HEK293 (cell line): ENCODE results near the gene SBK2.

Source experiments
- CTCF ChIA-PET: fragments of 350-600 bp; formaldehyde crosslinking; extraction: SDS; loops from one replicate; lab custom pipeline; 2021; ENCODE audit warnings: antibody characterized with exemption; lab: Yijun Ruan, JAX
- POLR2A ChIA-PET: fragments of 300-600 bp; formaldehyde crosslinking; extraction: SDS; loops from one replicate; lab custom pipeline; 2020; ENCODE audit warnings: antibody characterized with exemption, inconsistent platforms; lab: Yijun Ruan, JAX
- H3K27ac ChIP-seq: fragments of 200-500 bp; sonication (Bioruptor generic); 2 replicates; pipeline ENCODE4 v1.5.1; 2014; ENCODE audit warnings: low read depth, low read length, control low read depth, inconsistent platforms; ENCODE audit errors: extremely low read depth
- H3K36me3 ChIP-seq, 2 experiments: fragments of 200-500 bp in 1 of 2; sonication (Bioruptor generic) in 1 of 2; 1 replicate in 1 of 2; 2 replicates in 1 of 2; pipeline ENCODE4 v1.5.1; 2014 to 2017; ENCODE audit warnings: inconsistent platforms in 2 of 2, low read length in 2 of 2; ENCODE audit not compliant: control insufficient read depth in 2 of 2, insufficient read depth in 1 of 2
- H3K4me1 ChIP-seq: fragments of 200-500 bp; sonication (Bioruptor generic); 2 replicates; pipeline ENCODE4 v1.5.1; 2014; ENCODE audit warnings: mild to moderate bottlenecking, low read length, inconsistent platforms; ENCODE audit not compliant: control insufficient read depth, insufficient read depth
- H3K4me3 ChIP-seq: 2 replicates; pipeline ENCODE4 v1.5.1; 2011; ENCODE audit warnings: low read depth, mild to moderate bottlenecking, control low read depth, low read length, moderate library complexity
- H3K9me3 ChIP-seq: fragments of 200-500 bp; sonication (Bioruptor generic); 2 replicates; pipeline ENCODE4 v1.5.1; 2014; ENCODE audit warnings: low read depth, low read length, inconsistent platforms; ENCODE audit not compliant: control insufficient read depth, insufficient read depth
- ATF2 ChIP-seq: fragments of 450-650 bp; formaldehyde crosslinking; IDR thresholded peaks from 2 replicates; pipeline ENCODE4 v1.5.1; 2016; ENCODE audit warnings: missing biosample characterization, missing genetic modification characterization, low read depth
- KLF1 ChIP-seq: fragments of 450-650 bp; formaldehyde crosslinking; IDR thresholded peaks from 2 replicates; pipeline ENCODE4 v1.5.1; 2016; ENCODE audit warnings: missing biosample characterization, missing genetic modification characterization
- KLF17 ChIP-seq: fragments of 450-650 bp; formaldehyde crosslinking; IDR thresholded peaks from 2 replicates; pipeline ENCODE4 v1.5.1; 2016; ENCODE audit warnings: missing biosample characterization, missing genetic modification characterization
- KLF9 ChIP-seq: fragments of 450-650 bp; formaldehyde crosslinking; IDR thresholded peaks from 2 replicates; pipeline ENCODE4 v1.5.1; 2016; ENCODE audit warnings: missing biosample characterization, missing genetic modification characterization, low read depth
- ZFP3 ChIP-seq: fragments of 450-650 bp; formaldehyde crosslinking; IDR thresholded peaks from 2 replicates; pipeline ENCODE4 v1.5.1; 2016; ENCODE audit warnings: low read depth, missing biosample characterization, missing genetic modification characterization
- ZIC2 ChIP-seq: fragments of 450-650 bp; formaldehyde crosslinking; IDR thresholded peaks from 2 replicates; pipeline ENCODE4 v1.5.1; 2016; ENCODE audit warnings: missing biosample characterization, missing genetic modification characterization
- ZNF112 ChIP-seq: fragments of 450-650 bp; formaldehyde crosslinking; IDR thresholded peaks from 2 replicates; pipeline ENCODE4 v1.5.0; 2017; ENCODE audit warnings: missing biosample characterization, missing genetic modification characterization
- ZNF138 ChIP-seq: fragments of 450-650 bp; formaldehyde crosslinking; IDR thresholded peaks from 2 replicates; pipeline ENCODE4 v1.5.1; 2016; ENCODE audit warnings: missing biosample characterization, missing genetic modification characterization, borderline replicate concordance
- ZNF140 ChIP-seq: fragments of 450-650 bp; formaldehyde crosslinking; IDR thresholded peaks from 2 replicates; pipeline ENCODE4 v1.5.1; 2016; ENCODE audit warnings: missing biosample characterization, missing genetic modification characterization
- ZNF169 ChIP-seq: fragments of 450-650 bp; formaldehyde crosslinking; IDR thresholded peaks from 2 replicates; pipeline ENCODE4 v1.5.1; 2016; ENCODE audit warnings: missing biosample characterization, missing genetic modification characterization
- ZNF19 ChIP-seq: fragments of 450-650 bp; formaldehyde crosslinking; IDR thresholded peaks from 2 replicates; pipeline ENCODE4; 2016; ENCODE audit warnings: missing biosample characterization, missing genetic modification characterization, low read depth
- ZNF274 ChIP-seq, 2 experiments: fragments of 200-500 bp in 1 of 2; fragments of 450-650 bp in 1 of 2; sonication (Bioruptor generic) in 1 of 2; formaldehyde crosslinking in 1 of 2; IDR thresholded peaks; 2 replicates each; pipeline versions ENCODE4 v1.5.1 to v1.6.1; 2014 to 2016; ENCODE audit warnings: borderline replicate concordance in 1 of 2, inconsistent platforms in 1 of 2, low read length in 1 of 2, missing biosample characterization in 1 of 2, missing genetic modification characterization in 1 of 2
- ZNF280C ChIP-seq: fragments of 450-650 bp; formaldehyde crosslinking; IDR thresholded peaks from 2 replicates; pipeline ENCODE4 v1.5.1; 2016; ENCODE audit warnings: missing biosample characterization, missing genetic modification characterization
- ZNF362 ChIP-seq: fragments of 450-650 bp; formaldehyde crosslinking; IDR thresholded peaks from 2 replicates; pipeline ENCODE4 v1.5.1; 2016; ENCODE audit warnings: missing biosample characterization, missing genetic modification characterization
- ZNF398 ChIP-seq: fragments of 450-650 bp; formaldehyde crosslinking; IDR thresholded peaks from 2 replicates; pipeline ENCODE4 v1.5.1; 2017; ENCODE audit warnings: missing biosample characterization, missing genetic modification characterization
- ZNF404 ChIP-seq: fragments of 450-650 bp; formaldehyde crosslinking; IDR thresholded peaks from 2 replicates; pipeline ENCODE4 v1.5.1; 2017; ENCODE audit warnings: missing biosample characterization, missing genetic modification characterization
- ZNF530 ChIP-seq: fragments of 450-650 bp; formaldehyde crosslinking; IDR thresholded peaks from 2 replicates; pipeline ENCODE4 v1.5.1; 2016; ENCODE audit warnings: low read depth, missing biosample characterization, missing genetic modification characterization
- ZNF639 ChIP-seq: fragments of 450-650 bp; formaldehyde crosslinking; IDR thresholded peaks from 2 replicates; pipeline ENCODE4 v1.5.1; 2016; ENCODE audit warnings: missing biosample characterization, missing genetic modification characterization
- ZNF660 ChIP-seq: fragments of 450-650 bp; IDR thresholded peaks from 2 replicates; pipeline ENCODE4 v1.5.1; 2018; ENCODE audit warnings: missing biosample characterization, mild to moderate bottlenecking, missing genetic modification characterization
- ZSCAN23 ChIP-seq: fragments of 450-650 bp; formaldehyde crosslinking; IDR thresholded peaks from 2 replicates; pipeline ENCODE4 v1.5.1; 2016; ENCODE audit warnings: missing biosample characterization, missing genetic modification characterization

Gene SBK2

GRCh38 chr19:55535173-55535964 is 1.6 kb downstream of the SBK2 start:
- TF ChIP-seq ZNF280C (tag by site-specific recombination), result no peak
- TF ChIP-seq ZIC2 (tag by site-specific recombination), result no peak
- TF ChIP-seq KLF9 (tag by site-specific recombination), result no peak
- no peak for TF ChIP-seq ZFP3 (tag by site-specific recombination)
- no peak for TF ChIP-seq ZNF140
- no peak for TF ChIP-seq ZNF362 (tag by site-specific recombination)
- no peak for TF ChIP-seq ZNF112
- TF ChIP-seq ZNF19 (tag by site-specific recombination), result no peak
- TF ChIP-seq ZNF169 (tag by site-specific recombination), result no peak
- no peak for TF ChIP-seq ZNF398 (tag by site-specific recombination)
- TF ChIP-seq ZNF404 (tag by site-specific recombination), result no peak
- no peak for TF ChIP-seq KLF1 (tag by site-specific recombination)
- no peak for TF ChIP-seq ZNF660 (tag by site-specific recombination)
- TF ChIP-seq ZNF138, result no peak
- TF ChIP-seq ZNF274 (IDR thresholded peaks at IDR 0.05; ENCODE audit: low read length), result no peak
- no peak for TF ChIP-seq ZNF274 (tag by site-specific recombination; IDR thresholded peaks at IDR 0.05; ENCODE audit: borderline replicate concordance)
- TF ChIP-seq ZNF639, result no peak
- no peak for TF ChIP-seq KLF17 (tag by site-specific recombination)
- TF ChIP-seq ZNF530 (tag by site-specific recombination), result no peak
- TF ChIP-seq ZSCAN23, result no peak
- TF ChIP-seq ATF2 (tag by site-specific recombination), result no peak
- no peaks in the 10 kb centered on the region for H3K9me3 ChIP-seq
- no peak overlapping the region for H3K4me3 ChIP-seq
- no peaks in the 10 kb centered on the region for H3K4me1 ChIP-seq
- ChIA-PET CTCF (interaction anchor here (0.6 to 1.6 kb wide), 5 partner anchors 18 to 623 kb away, joined by 3 to 8 read pairs (median 3); partner anchors contain the start of gene KMT5C), POLR2A (interaction anchor here (0.5 to 1.4 kb wide), 2 partner anchors 8 to 71 kb away, joined by 4 read pairs; partner anchors contain the start of gene ZNF865)
- H3K36me3 ChIP-seq, result no peaks in the 10 kb centered on the region
- H3K27ac ChIP-seq, result no peak overlapping the region
